Chondrocyte (in vitro differentiated cells): Measurements from ENCODE around the gene TNFRSF14. TPM values are rescaled to one million over a fixed set of nuclear protein-coding genes. Genes with fewer than 3 reads are reported as not detected.
"Not testable (repeated sequence)": the region's sequence is repeated elsewhere in the genome, so short reads cannot be mapped to it uniquely, and the experiment has no call there.

Source experiments
- DNase-seq: peaks from one replicate; pipeline ENCODE4 v3.0.0; 2021; ENCODE audit warnings: mixed read lengths, low spot score
- H3K27ac Mint-ChIP-seq: one replicate; pipeline ENCODE4 v1.8.0; 2021; ENCODE audit warnings: mild to moderate bottlenecking, moderate library complexity, mixed read lengths; ENCODE audit not compliant: unreplicated experiment
- H3K27me3 Mint-ChIP-seq: 2 replicates; pipeline ENCODE4 v1.8.0; 2021; ENCODE audit warnings: low read depth, mixed read lengths
- H3K36me3 Mint-ChIP-seq: 2 replicates; pipeline ENCODE4 v1.8.0; 2021; ENCODE audit warnings: low read depth, mixed read lengths
- H3K4me1 Mint-ChIP-seq: 2 replicates; pipeline ENCODE4 v1.8.0; 2021; ENCODE audit warnings: low read depth, mild to moderate bottlenecking, mixed read lengths
- H3K4me3 Mint-ChIP-seq: one replicate; pipeline ENCODE4 v1.8.0; 2021; ENCODE audit warnings: mild to moderate bottlenecking, moderate library complexity, mixed read lengths; ENCODE audit not compliant: unreplicated experiment
- H3K9me3 Mint-ChIP-seq: 2 replicates; pipeline ENCODE4 v1.8.0; 2021; ENCODE audit warnings: low read depth, mixed read lengths
- total RNA-seq: library from RNA; stranded (reverse); gene quantifications from 3 replicates; pipeline ENCODE4 v1.2.1, GENCODE V29; 2021
- TF ChIP-seq, protein P1 (sequence below): fragments of 200-600 bp; sonication (generic); IDR thresholded peaks from 2 replicates; pipeline ENCODE4 v1.5.0; 2021; ENCODE audit warnings: antibody characterized with exemption, mild to moderate bottlenecking, moderate library complexity

The TNFRSF14 gene
- total RNA-seq, 1 donor from 2014 or later: 0.95 TPM

DNA sequence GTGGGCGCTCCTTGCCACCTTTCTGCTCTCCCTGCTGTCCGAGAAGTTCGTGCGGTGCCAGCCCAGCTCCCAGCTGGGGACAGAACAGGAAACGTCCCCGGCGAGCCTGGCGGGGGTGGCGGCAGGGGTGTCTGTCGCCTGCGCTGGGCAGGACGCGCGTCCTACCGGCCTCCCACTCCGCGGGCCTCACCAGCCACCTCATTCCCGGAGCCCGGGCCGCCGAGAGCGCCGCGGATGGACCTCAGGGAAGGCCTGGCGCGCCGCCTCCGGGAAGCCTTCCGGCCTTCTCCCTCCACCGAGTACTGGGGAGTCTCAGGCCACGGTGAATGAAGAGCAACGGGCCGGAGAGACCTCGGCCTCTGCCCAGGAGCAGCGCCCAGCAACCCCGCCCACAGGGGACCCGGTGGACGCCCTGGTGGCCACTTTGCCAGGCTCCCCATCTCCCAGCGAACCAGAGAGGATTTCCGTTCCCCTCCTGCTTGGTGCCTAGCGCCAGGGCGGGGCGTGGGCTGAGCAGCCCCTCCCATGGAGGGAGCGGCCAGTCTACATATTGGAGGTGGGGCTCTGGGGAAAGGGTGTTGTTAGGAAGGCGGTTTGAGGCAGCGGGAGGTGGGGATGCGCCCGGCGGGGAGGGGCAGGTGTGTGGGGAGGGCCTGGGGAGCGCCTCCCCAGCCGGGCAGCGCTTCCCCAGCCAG, 9.5 kb upstream of the TNFRSF14 start:
- no peaks in the 10 kb centered on the region for H3K9me3 Mint-ChIP-seq
- no peak overlapping the region for H3K27ac Mint-ChIP-seq
- H3K4me3 Mint-ChIP-seq: peak overlapping the region; percentile 63
- no peaks in the 10 kb centered on the region for H3K36me3 Mint-ChIP-seq
- no peak for DNase-seq
- no peaks in the 10 kb centered on the region for H3K27me3 Mint-ChIP-seq
- peaks cover 6% of the 10 kb centered on the region for H3K4me1 Mint-ChIP-seq
- TF ChIP-seq, protein P1, sequence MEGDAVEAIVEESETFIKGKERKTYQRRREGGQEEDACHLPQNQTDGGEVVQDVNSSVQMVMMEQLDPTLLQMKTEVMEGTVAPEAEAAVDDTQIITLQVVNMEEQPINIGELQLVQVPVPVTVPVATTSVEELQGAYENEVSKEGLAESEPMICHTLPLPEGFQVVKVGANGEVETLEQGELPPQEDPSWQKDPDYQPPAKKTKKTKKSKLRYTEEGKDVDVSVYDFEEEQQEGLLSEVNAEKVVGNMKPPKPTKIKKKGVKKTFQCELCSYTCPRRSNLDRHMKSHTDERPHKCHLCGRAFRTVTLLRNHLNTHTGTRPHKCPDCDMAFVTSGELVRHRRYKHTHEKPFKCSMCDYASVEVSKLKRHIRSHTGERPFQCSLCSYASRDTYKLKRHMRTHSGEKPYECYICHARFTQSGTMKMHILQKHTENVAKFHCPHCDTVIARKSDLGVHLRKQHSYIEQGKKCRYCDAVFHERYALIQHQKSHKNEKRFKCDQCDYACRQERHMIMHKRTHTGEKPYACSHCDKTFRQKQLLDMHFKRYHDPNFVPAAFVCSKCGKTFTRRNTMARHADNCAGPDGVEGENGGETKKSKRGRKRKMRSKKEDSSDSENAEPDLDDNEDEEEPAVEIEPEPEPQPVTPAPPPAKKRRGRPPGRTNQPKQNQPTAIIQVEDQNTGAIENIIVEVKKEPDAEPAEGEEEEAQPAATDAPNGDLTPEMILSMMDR: peak; percentile 38

DNA sequence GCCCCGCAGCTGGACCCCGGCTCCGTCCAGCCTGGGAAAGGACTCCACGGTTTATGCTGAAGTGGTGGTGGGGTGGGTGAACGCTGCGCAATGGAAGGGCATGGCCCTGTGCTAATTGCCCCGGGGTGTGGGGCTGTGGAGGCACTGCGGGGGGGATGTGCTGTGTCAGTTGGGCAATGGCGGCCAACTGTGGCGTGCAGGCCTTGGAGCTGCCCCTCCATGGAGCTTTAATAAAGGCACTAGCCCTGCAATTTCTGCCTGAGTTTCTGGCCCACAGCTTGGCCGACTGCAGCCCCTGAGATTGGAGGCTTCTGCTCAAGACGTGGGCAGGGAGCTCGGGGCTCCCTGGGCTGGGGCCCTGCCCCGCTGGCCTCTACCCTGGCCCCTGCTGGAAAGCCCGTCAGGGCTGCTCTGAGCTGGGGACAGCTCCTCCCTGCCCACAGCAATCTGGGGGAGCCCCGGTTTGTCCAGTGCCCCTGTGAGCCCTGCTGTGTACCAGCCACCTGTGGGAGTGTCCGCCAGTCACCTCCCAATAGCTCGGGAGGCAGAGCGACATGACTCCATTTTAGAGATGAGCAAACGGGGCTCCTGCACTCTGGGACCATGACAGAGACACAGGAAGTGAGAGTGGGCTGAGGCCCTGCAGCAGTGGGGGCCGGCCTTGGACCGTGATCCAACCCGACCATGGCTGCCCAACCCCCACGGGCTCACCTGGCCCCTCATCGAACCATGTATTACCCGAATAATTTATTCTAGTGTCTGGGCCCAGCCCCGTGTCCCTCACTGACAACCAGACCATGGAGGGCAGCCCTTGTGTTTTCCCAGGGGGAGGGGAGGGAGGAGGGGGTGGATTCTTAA, 8.7 kb upstream of the TNFRSF14 start:
- Mint-ChIP-seq H3K4me1 (peaks cover 6% of the 10 kb centered on the region), H3K36me3 (no peaks in the 10 kb centered on the region), H3K27ac (no peak overlapping the region), H3K9me3 (no peaks in the 10 kb centered on the region), H3K4me3 (peak overlapping the region; percentile 63), H3K27me3 (no peaks in the 10 kb centered on the region)
- DNase-seq: no peak
- TF ChIP-seq, protein P1: no peak

DNA sequence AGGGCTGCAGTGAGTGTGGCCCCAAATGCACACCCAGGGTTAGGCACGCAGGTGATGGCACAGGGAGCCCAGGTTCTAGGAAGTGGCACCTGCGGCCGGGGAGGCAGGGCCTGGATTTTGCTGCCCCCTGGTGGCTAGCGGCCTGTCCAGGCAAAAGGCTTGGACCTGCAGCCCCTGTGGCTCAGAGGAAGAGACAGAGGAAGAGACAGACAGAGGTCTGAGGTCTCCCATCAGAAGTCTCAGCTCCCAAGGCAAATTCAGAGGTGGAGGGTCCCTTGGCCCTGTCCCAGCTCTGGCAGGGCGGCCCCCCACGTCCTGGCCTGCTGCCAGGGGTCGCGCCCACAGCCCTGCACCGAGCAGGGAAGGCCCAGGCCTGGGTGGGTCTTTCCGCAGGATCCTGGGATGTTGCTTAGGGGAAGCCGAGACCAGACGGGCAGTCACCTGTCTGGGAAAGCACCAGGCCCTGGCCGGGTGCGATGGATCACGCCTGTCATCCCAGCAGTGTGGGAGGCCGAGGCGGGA, 8.0 kb upstream of the TNFRSF14 start:
- Mint-ChIP-seq H3K9me3 (no peaks in the 10 kb centered on the region), H3K27me3 (no peaks in the 10 kb centered on the region), H3K36me3 (no peaks in the 10 kb centered on the region), H3K4me1 (peaks cover 6% of the 10 kb centered on the region), H3K4me3 (no peak overlapping the region), H3K27ac (no peak overlapping the region)
- no peak for DNase-seq
- TF ChIP-seq, protein P1: peak; percentile 95

DNA sequence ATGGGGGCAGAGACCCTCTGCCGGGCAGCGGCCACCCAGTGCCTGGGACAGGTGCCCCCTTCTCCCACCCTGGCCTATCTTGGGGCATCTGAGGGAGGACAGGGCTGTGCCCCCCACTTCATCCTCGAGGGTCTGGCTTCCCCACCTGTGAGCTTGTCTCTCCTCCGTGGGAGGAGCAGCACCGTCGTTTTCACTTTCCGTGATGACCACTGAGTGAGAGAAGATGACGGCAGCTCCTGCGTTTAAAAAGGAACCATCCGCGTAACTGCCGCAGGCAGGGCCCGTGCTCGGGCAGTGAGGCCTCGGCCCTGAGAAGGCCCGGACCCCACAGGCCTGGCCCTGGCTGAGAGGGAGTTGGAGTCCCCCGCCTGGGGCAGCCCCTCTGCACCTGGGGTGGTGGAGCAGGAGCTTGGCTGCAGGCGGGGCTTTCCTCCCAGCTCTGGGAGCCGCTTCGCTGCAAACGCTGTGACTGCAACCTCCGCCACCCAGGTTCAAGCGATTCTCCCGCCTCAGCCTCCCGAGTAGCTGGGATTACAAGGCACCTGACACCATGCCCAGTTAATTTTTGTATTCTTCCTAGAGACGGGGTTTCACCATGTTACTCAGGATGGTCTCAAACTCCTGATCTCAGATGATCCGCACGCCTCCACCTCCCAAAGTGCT, 6.7 kb upstream of the TNFRSF14 start:
- not testable (repeated sequence) for H3K4me3 Mint-ChIP-seq, DNase-seq, H3K9me3 Mint-ChIP-seq, H3K27me3 Mint-ChIP-seq, H3K4me1 Mint-ChIP-seq, H3K36me3 Mint-ChIP-seq, H3K27ac Mint-ChIP-seq

DNA sequence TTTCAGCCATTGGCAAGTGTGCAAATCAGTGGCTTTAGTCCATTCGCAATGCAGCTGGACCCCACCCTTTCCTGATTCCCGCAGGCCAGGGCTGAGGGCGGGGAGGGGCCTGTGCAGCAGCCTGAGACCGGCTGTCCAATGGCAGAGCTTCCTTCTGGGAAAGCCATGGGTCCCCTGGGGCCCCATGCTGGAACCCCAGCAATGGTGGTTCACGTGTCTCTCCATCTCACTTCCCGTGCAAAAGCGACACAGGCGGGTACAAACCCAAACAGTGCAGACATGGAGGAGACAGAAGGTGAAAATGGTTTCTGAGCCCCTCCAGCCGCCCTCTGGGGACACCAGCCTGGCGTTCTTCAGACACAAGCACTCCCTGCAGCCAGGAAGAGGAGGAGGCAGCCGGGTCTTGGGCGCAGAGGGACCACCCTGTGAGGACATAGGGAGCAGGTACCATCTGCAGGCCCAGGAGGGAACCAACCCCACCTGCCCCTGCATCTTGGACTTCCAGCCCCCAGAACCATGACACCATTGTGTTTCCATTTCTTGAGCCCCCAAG, 5.8 kb upstream of the TNFRSF14 start:
- H3K4me1 Mint-ChIP-seq, H3K4me3 Mint-ChIP-seq, H3K9me3 Mint-ChIP-seq, DNase-seq, H3K27me3 Mint-ChIP-seq, H3K36me3 Mint-ChIP-seq, H3K27ac Mint-ChIP-seq: not testable (repeated sequence)

DNA sequence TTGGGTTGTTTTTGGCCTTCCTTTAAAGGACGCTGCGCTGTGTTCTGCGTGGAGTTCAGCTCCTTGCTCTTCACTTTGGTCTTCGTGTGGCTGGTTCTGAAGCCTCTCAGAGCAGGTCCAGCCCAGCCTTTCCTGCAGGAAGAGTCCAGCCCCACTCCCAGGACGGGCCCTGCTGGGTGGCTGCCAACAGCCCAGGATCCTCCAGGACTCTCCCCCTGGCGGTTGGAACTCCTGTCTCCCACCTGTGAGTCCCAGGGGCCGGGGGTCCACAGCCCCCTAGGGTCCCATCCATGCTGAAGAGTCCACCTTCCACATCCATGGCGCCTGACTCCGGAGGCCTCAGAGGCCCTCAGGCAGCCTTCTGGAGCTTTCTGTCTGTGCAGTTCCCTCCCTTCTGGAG, 4.6 kb upstream of the TNFRSF14 start:
- not testable (repeated sequence) for H3K36me3 Mint-ChIP-seq, H3K4me3 Mint-ChIP-seq, H3K27ac Mint-ChIP-seq, H3K9me3 Mint-ChIP-seq, DNase-seq, H3K27me3 Mint-ChIP-seq
- peaks cover 16% of the 10 kb centered on the region for H3K4me1 Mint-ChIP-seq
